ENCODE results near the gene KLF15.

KLF15 gene

DNA sequence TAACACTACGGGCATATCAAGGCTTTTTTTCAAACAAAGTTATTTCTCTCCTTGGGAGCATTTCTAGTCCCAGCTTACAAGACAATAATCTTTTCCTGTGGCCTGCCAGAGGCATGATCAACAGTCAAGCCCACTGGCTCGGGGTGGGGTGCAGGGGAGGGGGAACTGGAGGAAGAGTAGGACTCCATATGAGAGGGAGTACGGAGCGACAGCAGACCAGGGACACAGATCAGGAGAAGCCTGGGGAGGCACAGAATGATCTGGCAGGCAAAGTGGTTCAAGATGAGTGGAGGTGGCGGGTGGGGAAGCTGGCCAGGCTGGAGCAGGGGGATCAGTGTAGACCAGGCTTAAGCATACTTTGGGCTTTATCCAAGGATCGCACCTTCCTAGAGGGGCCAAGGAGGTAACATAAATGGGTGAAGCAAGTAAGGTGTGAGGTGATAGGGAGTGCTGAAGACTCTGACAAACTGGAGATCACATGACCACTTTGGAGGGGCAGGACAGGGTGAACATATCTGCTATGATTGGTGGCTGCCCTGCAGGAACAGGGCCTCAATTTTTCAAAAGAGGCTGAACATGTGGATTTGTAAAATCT is 37.4 kb downstream of the KLF15 start:
- DNase-seq, result no peak

DNA sequence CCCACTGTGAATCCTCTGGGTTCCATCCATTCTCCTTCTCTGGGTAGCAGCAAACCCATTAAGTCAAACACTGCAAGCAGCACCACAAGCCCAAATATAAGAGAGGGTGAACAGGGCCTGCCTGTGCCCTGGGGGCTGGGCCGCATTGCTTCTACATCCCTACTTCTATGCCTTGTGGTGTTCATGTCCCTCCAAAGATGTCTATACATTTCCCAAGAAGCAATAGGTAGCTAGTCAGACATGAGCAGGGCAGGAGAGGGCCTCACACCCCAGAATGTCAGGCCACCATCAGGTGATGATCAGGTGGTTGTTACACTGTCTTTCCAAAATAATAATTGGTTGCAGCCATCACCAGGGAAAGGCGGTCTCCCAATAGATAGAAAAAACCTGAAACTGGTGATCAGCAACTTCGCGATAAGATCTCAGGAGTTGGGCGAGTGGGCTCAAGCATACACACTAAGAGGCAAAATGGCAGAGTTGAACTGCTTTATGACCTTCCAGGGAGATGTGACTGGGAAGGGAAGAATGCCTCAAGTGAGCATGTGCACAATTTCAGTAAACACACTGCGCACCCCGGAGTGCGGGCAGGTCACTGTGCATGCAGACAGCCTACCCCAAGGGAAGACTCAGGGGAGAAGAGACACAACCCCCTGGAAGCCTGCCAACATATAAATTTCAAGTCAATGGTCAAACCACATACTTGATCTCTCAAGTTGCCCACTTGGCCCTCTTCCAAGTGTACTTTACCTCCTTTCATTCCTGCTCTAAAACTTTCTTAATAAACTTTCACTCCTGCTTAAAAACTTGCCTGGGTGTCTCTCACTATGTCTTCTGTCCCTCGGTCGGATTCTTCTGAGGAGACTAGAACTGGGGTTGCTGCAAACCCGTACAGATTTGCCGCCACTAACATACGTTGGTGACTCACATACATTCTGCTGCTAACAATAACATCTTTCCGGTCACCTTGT is 39.9 kb downstream of the KLF15 start:
- no peak for DNase-seq

DNA sequence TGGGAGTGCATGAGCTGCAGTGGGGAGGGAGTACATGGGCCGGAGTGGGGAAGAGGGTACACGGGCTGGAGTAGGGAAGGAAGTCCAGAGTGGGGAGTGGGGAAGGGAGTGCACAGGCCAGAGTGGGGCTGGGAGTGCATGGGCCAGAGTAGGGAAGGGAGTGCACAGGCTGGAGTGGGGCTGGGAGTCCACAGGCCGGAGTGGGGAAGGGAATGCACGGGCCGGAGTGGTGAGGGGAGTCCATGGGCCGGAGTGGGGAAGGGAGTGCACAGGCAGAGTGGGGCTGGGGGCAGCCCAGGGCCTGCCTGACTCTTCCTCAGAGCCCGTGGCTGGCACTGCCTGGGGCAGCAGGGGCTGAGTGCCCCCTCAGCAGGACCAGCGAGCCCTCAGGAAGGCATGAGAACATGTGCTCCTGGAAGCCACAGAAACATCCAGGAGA is 40.7 kb downstream of the KLF15 start:
- no peak for DNase-seq

DNA sequence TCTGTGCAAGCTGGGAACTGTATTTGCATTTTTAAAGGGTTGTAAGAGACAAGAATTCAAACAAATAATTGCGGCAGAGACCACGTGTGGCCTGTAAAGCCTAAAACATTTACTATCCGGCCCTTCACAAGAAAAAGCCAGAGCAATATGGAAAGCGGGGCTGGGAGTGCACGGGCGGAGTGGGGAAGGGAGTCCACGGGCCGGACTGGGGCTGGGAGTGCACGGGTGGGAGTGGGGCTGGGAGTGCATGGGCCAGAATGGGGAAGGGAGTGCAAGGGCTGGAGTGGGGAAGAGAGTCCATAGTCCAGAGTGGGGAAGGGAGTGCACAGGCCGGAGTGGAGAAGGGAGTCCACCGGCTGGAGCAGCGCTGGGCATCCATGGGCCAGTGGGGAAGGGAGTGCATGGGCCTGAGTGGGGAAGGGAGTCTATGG is 41.2 kb downstream of the KLF15 start:
- no peak for DNase-seq

DNA sequence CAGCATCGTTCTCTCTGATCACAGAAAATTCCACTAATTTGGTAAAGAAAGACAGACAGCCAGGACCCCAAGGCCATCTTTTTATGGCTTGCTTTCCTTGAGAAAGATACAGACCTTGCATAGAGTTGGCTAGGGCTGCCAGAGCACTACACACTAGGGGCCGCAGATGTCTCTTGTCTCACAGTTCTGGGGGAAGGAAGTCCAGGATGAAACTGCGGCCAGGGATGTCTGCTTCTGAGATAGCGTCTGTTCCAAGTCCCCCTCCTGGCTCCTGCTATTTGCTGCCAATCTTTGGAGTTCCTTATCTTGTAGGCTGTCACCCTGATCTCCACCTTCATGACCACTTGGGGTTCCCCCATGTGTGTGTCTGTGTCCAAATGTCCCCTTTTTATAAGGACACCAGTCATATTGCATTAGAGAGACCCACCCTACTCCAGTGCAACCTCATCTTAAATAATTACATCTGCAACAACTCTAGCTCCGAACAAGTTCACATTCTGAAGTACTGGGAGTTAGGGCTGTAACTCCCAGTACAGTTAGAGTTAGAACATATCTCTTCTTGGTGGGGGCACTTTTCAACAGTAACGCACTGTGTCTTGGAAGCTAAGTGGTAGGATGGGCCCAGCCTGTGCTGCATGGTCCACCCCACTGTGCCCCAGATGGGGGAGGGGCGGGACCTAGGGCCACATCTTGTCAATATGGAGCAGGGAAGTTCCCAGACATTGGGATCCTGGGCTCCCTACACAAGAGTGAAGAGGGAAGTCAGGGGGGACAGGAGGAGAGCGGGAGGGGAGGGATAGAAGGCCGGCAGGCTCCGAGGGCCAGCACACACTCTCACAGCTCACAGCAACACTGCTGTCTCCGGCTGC is 42.2 kb downstream of the KLF15 start:
- DNase-seq, result no peak

DNA sequence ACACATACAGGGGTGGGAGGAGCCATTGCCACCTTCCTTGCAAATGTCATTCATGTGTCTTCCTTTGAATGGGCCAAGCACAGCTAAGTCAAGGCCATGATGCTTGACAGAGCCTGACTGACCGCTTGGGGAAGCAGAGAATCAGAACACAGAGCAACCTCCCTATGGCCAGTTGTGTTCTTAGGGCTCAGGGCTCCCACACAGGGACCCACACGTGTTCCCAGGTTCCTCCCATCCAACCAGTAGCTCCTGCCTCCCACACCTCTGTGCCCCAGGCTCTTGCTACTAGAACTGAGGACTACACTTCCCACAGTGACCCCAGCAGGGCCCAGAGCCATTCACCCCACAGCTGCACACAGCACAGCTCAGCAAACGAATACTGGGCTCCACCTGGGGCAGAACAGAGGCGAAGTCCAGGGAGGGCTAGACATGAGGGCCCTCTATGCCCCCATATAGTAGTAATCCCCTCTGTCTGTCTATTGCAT is 42.9 kb downstream of the KLF15 start:
- DNase-seq, result no peak

DNA sequence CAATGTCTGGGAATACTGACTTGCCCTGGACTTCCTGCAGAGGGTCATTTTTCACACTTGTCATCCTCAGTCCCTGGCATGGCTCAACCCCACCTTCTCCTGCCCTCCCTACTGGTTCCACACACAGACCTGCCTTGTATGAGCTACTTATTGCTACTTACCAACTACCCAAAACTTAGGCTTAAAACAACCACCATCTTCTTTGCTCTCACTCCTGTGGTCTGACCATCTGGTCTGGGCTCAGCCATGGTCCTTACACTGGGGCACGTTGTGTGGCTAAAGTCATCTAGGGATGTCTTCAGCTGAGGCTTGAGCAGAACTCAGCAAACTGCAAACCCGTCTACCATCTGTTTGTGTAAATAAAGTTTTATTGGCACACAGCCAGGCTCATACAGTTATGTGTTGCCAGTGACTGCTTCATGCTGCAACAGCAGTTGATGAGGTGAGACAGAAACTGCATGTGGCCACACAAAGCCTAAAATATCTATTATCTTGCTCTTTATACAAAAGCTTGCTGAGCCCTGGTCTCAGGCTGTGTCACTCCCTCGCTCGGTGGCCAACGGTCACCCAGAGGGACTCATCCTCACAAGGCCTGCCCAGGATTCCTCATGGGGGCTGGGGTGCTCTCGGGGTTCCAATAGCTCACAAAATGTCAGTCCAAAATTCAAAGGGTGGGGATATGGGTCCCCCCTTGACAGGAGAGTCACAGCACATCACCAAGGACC is 43.5 kb downstream of the KLF15 start:
- no peak for DNase-seq

DNA sequence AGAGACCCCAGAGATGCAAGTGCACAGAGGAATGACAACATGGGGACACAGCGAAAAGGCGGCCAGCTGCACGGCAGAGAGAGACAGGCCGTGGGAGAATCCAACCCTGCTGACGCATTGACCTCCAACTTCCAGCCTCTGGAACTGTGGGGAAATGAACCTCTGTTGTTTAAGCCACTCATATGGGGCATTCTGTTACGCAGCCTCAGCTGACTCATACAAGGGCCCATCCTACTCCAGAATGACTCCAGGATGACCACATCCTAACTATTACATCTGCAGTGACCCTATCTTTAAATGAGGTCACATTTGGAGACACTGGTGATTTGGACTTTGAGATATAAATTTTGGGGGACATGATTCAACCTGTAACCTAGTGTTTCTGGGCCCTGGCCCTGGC is 44.0 kb downstream of the KLF15 start:
- DNase-seq, result no peak

DNA sequence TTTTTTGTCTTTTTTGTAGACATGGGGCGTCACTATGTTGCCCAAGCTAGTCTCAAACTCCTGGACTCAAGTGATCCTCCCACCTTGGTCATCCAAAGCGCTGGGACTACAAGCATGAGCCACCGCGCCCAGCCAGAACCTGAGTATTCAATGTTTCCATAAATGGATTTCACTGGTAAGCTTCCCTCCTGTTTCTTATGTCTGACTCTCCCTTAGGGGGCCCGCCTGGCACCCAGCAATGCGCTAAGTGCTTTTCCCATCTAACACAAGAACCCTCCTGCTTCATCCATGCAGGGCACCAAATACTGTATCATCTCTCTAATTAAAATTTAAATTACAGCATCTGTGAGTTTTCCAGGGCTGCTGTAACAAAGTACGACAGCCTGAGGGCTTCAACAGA is 44.9 kb downstream of the KLF15 start:
- DNase-seq, result no peak

DNA sequence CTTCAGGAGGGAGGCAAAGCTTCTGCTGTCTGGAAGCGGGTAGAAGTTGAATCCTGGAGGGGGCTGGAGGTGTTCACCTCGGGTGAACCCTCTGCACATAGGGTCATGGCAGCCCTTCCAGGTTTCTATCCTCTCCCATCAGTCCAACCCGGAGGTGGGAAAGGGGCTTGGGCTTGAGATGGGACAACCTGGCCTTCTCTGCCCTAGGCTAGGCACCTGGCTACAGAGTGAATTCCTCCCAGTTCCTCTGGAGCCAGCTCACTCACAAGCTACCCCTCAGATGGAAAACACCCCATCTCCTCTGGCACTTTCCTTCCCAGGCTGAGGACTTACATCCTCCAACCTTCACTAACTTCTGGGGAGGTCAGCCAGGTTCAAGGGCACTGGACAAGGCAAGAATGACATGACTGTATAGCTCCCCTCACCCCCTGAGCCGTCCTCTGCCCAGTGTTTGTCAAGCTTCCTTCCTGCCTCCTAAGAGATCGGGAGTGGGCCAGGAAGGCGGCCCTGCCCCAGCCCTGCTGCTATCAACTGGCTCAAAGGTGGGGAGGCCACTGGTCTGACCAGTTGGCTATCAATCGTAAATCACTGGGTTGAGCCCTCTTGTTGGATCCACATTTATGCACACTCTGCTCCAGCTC is 45.8 kb downstream of the KLF15 start:
- DNase-seq, result no peak

DNA sequence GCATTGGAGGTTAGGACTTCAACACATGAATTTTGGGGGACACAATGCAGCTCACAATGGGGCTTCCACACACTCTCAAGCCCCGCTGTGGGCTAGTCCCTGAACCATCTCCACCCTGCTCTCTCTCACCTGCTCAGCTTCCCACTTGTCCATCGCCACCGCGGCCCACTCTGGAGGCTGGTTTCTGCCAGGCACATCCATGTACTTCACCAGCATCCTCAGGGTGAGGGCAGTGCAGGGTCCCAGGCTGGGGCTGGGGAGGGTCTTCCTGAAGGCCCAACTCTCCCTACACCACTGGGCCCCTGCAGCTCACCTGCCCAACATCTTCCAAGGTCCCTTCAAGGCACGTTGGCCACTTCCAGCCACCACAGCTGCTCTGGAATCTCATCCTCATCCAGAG is 46.4 kb downstream of the KLF15 start:
- no peak for DNase-seq

DNA sequence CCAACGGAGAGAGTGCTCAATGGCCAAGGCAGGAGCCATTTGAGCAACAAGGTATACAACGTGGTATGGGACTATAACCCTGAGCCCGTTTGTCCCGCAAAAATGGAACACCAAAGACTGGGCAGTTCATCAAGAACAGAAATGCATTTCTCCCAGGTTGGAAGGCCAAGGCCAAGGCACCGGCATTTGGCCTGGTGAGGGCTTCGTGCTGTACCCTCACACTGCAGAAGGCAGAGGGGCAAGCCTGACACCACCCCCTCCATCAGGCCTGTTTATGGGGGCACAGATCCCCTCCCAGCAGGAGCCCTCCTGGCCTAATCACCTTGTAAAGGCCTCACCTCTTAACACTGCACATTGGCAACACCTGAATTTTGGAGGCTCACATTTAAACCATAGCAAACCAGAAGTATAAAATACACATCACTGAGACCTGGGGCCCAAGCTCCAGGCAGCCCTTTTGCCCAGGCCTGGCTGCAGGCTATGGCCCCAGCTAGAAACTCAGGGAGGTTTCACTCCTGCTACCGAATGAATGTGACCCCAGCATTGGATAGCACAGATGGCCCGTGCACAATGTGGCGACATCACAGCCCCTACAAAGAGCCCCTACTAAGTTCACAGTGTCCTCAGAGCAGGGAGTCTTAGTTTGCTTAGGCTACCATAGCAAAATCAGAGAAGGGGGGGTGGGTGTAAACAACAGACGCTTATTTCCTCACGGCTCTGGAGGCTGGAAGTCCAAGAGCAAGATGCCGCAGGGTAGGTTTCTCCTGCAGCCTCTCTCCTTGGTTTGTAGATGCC is 47.1 kb downstream of the KLF15 start:
- no peak for DNase-seq

DNA sequence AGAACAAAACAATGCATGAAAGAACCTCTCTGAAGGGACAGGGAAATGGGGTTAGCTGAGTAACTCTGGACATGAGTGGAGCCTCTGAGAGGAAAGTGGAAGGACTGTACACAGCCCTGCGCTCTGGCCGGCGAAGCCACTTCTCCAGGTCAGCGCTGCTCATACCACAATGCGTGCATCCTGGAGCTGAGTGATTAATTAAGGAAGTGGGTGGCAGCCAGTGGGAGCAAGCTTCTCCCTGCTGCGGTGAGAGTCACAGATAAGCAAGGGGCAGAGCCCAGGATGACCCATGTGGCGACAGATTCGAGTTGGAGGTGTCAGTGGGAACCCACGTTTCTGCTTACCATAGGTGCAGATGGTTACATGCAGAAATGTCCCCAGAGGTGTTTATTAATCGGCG is 48.0 kb downstream of the KLF15 start:
- DNase-seq, result no peak

DNA sequence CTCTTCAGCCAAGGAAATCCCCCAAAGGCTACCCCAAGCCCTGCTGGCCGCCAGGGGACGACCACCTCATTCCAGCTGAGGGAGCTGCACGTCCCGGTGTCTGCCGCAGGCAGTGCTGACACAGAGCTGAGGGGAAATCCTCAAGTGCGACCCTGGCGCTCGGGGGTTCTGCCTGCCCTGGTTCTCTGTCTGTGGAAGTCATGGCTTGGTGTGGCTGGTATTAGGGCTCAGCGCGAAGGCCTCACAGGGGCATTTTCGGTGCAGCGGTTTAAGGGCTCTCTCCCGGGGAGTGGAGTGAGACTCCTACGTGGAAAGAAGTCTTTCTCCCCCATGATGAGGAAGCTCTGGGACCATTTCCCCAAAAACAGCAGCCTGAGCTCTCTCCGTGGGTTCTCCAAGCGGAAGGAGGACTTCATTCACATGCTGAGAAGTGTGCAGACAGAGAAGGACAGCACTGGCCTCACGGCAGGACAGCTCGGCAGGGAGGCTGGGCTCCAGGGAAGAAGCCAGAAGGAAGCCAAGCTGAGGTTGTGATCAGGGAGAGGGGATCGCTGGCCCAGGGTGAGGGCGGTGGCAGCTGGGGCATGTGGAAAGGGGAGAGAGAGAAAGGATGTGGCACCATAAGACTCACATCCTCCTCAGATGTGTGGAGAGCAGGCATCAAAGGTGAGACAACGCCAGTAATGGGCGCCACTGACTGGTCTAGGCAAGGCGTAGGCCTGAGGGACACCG is 48.6 kb downstream of the KLF15 start:
- DNase-seq, result no peak

DNA sequence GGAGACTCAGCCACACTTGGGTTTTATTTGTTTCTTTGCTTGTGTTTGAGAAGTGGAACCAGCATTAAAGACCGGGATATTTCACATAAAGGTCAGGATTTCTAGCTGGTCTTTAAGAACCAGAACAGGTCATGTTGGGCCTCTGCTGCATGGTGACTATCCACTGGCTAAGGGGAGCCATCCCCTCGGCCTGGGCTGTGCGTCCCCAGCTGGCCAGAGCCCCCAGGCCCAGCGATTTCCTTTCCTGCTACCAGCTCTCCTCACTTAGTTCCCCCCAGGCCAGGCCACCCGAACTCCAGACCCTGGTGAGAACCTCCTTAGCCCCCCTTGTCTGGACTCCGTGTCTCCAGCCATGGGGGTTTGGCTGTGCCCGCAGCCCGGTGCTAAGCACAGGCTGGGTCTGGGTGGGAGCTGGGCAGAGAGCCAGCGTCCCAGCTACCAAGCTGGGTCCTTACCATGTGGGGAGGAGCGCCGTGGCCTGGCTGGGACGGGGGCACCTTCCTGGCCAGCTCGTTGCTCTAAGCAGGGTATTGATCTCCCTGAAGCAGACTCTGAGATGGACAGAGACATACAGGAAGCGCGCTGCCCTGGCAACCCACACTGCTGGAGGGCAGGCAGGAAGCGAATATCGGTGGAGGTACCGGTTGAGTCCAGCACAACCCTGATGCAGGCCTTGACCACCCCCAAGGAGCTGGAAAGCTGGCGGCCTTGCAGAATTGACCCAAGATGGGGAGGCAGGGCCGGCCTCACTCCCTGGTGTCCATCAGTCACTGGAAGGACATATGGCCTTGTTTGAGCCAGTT is 49.4 kb downstream of the KLF15 start:
- no peak for DNase-seq

DNA sequence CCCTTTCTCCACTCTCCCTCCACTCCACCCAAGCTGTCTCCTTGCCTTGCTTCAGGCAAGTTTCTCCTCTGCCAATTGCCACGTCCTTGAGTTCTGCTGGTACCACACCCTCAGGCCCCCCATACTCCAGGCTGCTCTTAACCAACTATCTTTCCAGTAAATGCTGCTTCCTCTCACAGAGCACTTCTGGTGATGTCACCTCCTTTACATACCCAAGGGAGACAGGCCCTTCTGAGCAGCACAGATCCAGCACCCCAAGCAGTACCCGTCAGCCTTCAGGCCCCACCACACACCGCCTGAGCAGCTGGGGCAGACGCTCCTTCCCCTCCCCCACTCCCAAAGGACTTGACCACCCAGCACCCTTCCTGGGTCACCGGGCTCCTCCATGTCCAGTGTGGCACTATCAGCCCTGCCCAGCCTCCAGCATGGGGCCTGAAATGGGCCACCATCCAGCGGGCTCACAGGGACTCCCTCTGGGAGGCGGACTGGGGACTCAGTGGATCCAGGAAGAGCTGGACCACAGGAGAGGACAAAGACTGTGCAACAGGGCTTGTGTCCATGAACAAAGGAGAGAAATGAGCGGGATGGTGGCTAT is 50.2 kb downstream of the KLF15 start:
- no peak for DNase-seq

DNA sequence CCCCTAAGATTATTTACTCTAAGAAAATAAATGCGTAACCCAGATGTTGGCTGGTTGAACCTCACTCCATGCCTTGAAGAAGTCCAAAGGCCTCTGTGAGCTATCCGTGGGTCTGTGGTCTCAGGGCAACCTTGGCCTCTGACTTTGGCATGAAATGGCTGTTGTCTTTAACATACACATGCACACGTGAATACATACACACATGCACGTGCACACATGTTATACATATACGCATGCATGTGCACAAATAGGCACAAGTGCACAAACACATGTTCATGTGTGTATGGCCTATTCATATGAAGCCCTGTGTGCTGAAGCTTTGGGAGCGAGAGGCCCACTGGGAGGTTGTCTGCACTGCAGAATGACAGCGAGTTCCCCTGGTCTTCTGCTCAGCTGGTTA is 50.8 kb downstream of the KLF15 start:
- no peak for DNase-seq

DNA sequence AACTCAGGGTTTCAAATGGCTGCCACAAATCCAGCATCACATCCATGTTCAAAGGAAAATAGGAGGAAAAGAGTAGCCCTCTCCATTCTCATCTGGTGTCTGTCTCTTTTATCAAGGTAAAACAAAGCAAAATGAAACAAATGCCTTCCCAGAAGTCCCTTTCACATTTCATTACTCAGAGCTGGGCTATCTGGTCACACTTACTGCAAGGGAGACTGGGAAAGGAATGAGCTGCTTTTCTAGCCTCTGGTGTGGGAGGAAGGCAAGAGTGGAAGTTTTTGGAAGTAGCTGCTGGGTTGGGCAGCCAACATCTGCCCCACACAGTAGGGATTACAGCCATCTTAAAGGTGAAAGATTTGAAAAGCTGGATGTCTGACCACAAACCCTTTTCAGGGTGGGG is 51.8 kb downstream of the KLF15 start:
- DNase-seq, result no peak

DNA sequence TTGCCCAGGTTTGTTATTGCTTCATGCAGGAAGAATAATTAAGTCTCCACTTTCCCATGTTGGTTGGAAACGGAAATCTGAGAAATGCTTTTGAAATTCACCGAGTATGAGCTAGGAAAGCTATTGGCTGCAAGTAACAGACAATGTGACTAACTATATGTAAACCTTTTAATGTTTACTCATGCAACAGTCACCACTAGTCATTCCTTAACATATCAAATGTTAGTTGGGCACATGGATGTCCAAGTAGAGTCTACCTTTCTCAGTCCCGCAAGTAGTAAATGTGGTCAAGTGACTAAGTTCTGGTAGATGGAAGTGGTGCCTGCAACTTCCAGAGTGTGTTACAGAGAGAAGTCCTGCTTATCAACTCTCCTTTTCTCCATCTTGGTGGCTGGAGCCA is 52.5 kb downstream of the KLF15 start:
- no peak for DNase-seq

Data from CD4-positive, alpha-beta T cell treated with Interleukin-15 for 1 hour (primary cell).